Gastrocnemius medialis (tissue), 4 donors: ENCODE data around the gene VSTM2B.

Experiments used
- POLR2A ChIP-seq, 2 donors: fragments of 450-650 bp; IDR thresholded peaks; one replicate each; pipeline ENCODE4 v1.6.1; 2017; ENCODE audit warnings: antibody characterized with exemption in 2 of 2, mild to moderate bottlenecking in 2 of 2, moderate library complexity in 2 of 2
- TF ChIP-seq, protein P1 (sequence below), 5 experiments: fragments of 450-650 bp in 3 of 5; fragments of 200-600 bp in 2 of 5; sonication (generic) in 2 of 5; IDR thresholded peaks in 4 of 5; conservative IDR thresholded peaks in 1 of 5; 1 replicate in 4 of 5; 2 replicates in 1 of 5; pipeline ENCODE4 v1.5.1; 2016 to 2019; ENCODE audit warnings: antibody characterized with exemption in 5 of 5, mild to moderate bottlenecking in 3 of 5, moderate library complexity in 3 of 5

DNA sequence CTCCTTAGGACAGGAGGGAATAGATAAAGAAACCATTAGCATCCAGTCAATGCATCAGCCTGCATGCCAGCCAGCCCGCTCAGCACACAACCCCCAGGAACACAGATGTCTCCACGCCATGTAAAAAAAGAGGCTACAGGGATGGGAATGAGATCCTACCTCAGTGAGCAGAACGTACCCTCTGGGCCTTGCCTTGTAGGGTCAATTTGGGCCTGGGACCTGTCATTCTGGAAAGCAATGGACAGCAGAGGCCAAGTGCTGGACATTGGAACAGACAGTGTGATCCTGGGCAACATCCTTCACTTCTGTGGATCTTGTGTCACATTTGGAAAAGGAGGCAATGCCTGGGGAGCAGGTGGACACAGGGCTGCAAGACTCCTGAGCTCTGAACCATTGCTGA lies 26.0 kb downstream of the VSTM2B start:
- TF ChIP-seq, protein P1, sequence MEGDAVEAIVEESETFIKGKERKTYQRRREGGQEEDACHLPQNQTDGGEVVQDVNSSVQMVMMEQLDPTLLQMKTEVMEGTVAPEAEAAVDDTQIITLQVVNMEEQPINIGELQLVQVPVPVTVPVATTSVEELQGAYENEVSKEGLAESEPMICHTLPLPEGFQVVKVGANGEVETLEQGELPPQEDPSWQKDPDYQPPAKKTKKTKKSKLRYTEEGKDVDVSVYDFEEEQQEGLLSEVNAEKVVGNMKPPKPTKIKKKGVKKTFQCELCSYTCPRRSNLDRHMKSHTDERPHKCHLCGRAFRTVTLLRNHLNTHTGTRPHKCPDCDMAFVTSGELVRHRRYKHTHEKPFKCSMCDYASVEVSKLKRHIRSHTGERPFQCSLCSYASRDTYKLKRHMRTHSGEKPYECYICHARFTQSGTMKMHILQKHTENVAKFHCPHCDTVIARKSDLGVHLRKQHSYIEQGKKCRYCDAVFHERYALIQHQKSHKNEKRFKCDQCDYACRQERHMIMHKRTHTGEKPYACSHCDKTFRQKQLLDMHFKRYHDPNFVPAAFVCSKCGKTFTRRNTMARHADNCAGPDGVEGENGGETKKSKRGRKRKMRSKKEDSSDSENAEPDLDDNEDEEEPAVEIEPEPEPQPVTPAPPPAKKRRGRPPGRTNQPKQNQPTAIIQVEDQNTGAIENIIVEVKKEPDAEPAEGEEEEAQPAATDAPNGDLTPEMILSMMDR (IDR thresholded peaks at IDR 0.05 in 4 of 5, conservative IDR thresholded peaks at IDR 0.05 in 1 of 5), result no peak
- no peak for TF ChIP-seq POLR2A (IDR thresholded peaks at IDR 0.05)
